Measurements from ENCODE around the gene PEMT. TPM values are rescaled to one million over a fixed set of nuclear protein-coding genes. Genes with fewer than 3 reads are reported as not detected.

The PEMT gene
- total and polyA plus RNA-seq, 2 of the 4 experiments (the other 2 are of a cell fraction) = 23.3 to 49.5 TPM

- Histone ChIP-seq H3K27ac (ENCODE audit: insufficient read depth, low read length) (no peak overlapping the region), H3K4me1 (ENCODE audit: control insufficient read depth, insufficient read depth, low read length) (peaks cover 7% of the 10 kb centered on the region; the same call in 1 of the 2 replicates), H3K4ac (ENCODE audit: low read depth, low read length) (no peak overlapping the region), H2BK120ac (ENCODE audit: low read depth, low read length) (no peak overlapping the region), H3K9ac (ENCODE audit: low read depth, low read length) (no peak overlapping the region), H3K27me3 (ENCODE audit: control insufficient read depth, insufficient read depth, low read length) (no peaks in the 10 kb centered on the region), H3K23ac (ENCODE audit: low read depth, low read length) (no peak overlapping the region), H2BK20ac (ENCODE audit: low read depth, low read length) (no peak overlapping the region), H3K79me1 (ENCODE audit: low read depth in 1 of 2, low read length in 2 of 2) (peaks cover 13 to 31% of the 10 kb centered on the region in 2 experiments; a peak in 3 of 4 replicates), H2AFZ (replicated peaks; ENCODE audit: low read length, poor library complexity) (no peak overlapping the region), H3K56ac (ENCODE audit: extremely low read depth, insufficient read depth, low read length) (no peak overlapping the region), H3K36me3 (ENCODE audit: control insufficient read depth, insufficient read depth, low read length) (peaks cover 32% of the 10 kb centered on the region), H4K20me1 (ENCODE audit: insufficient read depth, low read length) (peaks cover 15% of the 10 kb centered on the region), H3K9me1 (ENCODE audit: insufficient read depth, low read length) (0 out of 2 replicates have a peak, but pooled peaks cover 2% of the 10 kb centered on the region), H4K91ac (ENCODE audit: insufficient read depth, low read depth, low read length) (no peak overlapping the region), H3K14ac (replicated peaks; ENCODE audit: low read depth, low read length) (no peak overlapping the region), H2AK9ac (replicated peaks; ENCODE audit: low read depth, low read length, poor library complexity) (no peak overlapping the region), H3K9me3 (ENCODE audit: control insufficient read depth, insufficient read depth, low read length) (no peaks in the 10 kb centered on the region), H3K18ac (ENCODE audit: low read depth, low read length) (no peak overlapping the region), H4K5ac (ENCODE audit: low read depth, low read length) (no peak overlapping the region), H2BK5ac (ENCODE audit: low read depth, low read length, poor library complexity, severe bottlenecking) (no peak overlapping the region), H2AK5ac (ENCODE audit: low read depth, low read length) (no peak overlapping the region), H2BK15ac (ENCODE audit: low read depth, low read length) (no peak overlapping the region), H4K8ac (ENCODE audit: low read depth in 2 of 2, low read length in 2 of 2) (no peak overlapping the region), H3K4me3 (ENCODE audit: insufficient read depth, low read depth, low read length) (no peak overlapping the region), H3K4me2 (ENCODE audit: low read depth, low read length) (no peak overlapping the region)
- no TSS peak for BruUV-seq (replicated peaks)
- intact Hi-C loops (cut with micrococcal nuclease) (no loop called here), dilution Hi-C loops (cut with HindIII; ENCODE audit: low sequenced_read_pairs, unreplicated experiment) (no loop called here), in situ Hi-C loops (cut with MboI; ENCODE audit: low sequenced_read_pairs) (no loop called here)
- TF ChIP-seq FOS (IDR thresholded peaks at IDR 0.05; ENCODE audit: low read depth, low read length) = no peak
- TF ChIP-seq USF2 (IDR thresholded peaks at IDR 0.05; ENCODE audit: low read depth, low read length) = no peak
- no peak for TF ChIP-seq CHD1 (IDR thresholded peaks at IDR 0.05; ENCODE audit: low read depth, low read length)
- no peak for TF ChIP-seq CTCF (conservative IDR thresholded peaks at IDR 0.05; ENCODE audit: low read depth, low read length)
- TF ChIP-seq MXI1 (IDR thresholded peaks at IDR 0.05; ENCODE audit: borderline replicate concordance, low read depth, low read length) = no peak
- ChIA-PET CTCF (interaction anchor here (0.6 kb wide), 1 partner anchor 111 kb away, joined by 3 read pairs; no protein-coding TSS in a partner anchor), POLR2A (ENCODE audit: unreplicated experiment) (no interaction called here)
- ATAC-seq (ENCODE audit: low read depth) = no peak
- WGBS, 2 experiments (ENCODE audit: extremely low coverage in 2 of 2, insufficient read length in 1 of 2) = 48% methylated on average over 4 of the region's 10 CpGs; no CpG with 5 or more reads in 1 of the 2 experiments
- DNase-seq = no peak
These were observed 100.5 kb downstream of the PEMT start for GRCh38 chr17:17491031-17491471.

All from IMR-90 (cell line).